HG03469 (cell line): ENCODE measurements around the gene RGS7.
"Not testable (repeated sequence)": the region's sequence is repeated elsewhere in the genome, so short reads cannot be mapped to it uniquely, and the experiment has no call there.

Source experiments
- ATAC-seq: cut with Tn5 transposase; IDR thresholded peaks from one replicate; pipeline ENCODE4 v1.9.1; 2021; ENCODE audit warnings: mild to moderate bottlenecking, moderate library complexity, moderate number of reproducible peaks; ENCODE audit not compliant: unreplicated experiment

RGS7 gene

GRCh38 chr1:241274693-241275092 is 82.3 kb downstream of the RGS7 start:
- ATAC-seq = no peak

DNA sequence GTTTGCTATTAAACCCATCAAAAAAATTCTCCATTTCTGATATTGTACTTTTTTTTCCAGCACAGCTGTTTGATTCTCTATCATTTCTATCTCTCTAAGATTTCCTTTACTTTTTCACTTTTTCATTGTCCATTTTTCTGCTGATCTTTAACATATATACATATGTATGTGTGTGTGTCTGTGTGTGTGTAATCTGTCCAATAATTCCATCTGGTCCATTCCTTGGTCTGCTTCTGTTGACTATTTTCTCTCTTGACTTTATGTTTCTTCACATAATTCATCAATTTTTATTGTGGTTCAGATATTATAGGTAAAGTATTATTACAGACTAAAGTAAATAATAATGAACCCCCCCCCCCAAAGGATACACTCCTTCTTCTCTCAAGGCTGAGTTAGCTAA is 84.2 kb downstream of the RGS7 start:
- ATAC-seq = no peak

- ATAC-seq = no peak
These were observed 85.6 kb downstream of the RGS7 start for GRCh38 chr1:241271427-241271826.

DNA sequence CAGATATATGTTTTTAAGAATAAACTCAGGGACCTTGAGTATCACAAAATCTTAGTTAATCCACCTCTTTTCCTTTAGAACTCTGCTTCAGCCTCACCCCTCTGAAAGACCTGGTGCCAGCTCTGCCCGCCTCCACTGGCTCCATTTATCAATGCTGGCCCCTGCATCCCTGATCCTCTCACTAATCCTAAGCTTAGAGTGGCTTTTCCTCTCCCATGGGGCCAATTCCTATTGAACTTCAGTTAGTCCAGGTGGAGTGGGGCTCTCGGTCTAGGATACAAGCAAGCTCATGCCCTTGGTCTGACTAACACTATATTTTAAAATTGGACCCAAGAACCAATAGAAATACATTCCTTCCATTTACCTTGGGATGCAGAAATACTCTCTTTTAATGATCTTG is 87.0 kb downstream of the RGS7 start:
- ATAC-seq = no peak

GRCh38 chr1:241269116-241269515 is 87.9 kb downstream of the RGS7 start:
- no peak for ATAC-seq

- no peak for ATAC-seq
These were observed 90.9 kb downstream of the RGS7 start for GRCh38 chr1:241266121-241266520.

GRCh38 chr1:241265428-241265827 is 91.6 kb downstream of the RGS7 start:
- no peak for ATAC-seq

DNA sequence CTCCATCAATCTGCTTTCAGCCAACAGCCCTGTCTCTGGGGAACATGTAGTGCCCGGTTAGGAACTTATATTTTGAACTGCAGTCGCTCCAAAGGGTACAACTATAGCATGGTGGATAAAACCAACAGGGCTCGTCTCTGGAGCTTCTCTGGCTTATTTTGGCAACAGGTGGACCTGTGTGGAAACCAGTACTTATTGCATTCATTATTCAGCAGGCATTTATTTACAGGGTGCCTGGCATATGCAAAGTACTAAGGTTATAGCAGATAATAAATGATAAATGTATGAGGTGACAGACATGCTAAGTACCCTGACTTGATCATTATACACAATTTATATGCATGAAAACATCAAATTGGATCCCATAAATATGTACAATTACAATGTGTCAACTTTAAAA is 93.7 kb downstream of the RGS7 start:
- no peak for ATAC-seq

DNA sequence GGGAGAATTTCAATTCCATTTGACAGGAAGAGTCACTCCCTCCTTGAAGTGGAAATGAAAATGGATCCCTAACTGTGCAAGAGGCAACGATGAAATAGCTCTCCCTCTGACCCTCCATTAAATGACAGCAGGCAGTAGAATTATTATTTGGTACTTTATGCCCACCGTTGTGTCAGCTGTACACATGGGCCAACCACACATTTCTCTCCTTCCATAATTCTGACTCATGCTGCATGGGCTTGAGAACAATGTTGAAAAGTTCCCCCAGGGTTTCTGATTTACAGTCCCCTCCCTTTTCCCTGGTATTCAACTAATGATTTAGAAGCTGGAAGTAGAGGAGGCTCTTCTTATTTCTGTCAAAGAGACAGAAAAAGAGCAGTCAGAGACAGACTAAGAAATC is 103.5 kb downstream of the RGS7 start:
- ATAC-seq = no peak

DNA sequence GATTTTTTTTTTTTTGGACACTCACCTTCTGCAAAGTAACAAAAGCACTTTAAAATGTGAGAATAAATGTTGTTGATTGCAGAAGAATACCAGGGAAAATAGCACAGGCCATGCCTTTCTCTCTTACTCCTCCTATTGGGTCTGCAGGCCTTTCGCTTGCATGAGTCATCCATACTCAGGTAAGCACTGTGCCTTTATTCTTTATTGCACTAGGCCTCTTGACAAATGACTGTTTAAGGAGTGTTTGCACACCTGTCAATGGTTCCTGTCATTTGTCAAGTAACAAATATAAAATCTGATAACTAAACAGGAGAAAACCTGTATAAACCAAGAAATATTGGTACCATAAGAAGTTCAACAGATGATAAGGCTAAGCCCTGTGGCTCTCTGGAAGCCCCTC is 106.5 kb downstream of the RGS7 start:
- ATAC-seq = no peak

DNA sequence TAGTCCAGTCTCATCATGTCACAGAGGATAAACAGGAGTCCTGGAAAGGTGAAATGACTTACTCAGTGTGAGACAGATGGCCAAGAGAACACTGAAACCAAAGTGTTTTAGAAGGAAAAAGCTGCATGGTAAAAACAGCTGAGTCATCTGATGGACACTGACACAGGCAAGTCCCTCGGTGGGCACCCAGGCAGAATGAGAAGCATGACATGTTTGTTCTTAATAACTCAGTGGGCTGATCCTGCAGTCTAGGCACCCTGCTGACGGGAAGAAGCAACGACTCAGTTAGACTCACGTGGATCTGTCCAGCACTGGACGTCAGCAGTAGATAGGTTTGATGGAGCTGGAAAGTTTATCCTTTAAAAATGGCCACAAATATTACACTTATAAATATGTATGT is 116.9 kb downstream of the RGS7 start:
- ATAC-seq = no peak

- ATAC-seq = no peak
These were observed 119.1 kb downstream of the RGS7 start for GRCh38 chr1:241237873-241238272.

GRCh38 chr1:241235256-241235897 is 121.6 kb downstream of the RGS7 start:
- ATAC-seq = no peak

- no peak for ATAC-seq
These were observed 127.3 kb downstream of the RGS7 start for GRCh38 chr1:241229711-241230110.

GRCh38 chr1:241229216-241229615 is 127.8 kb downstream of the RGS7 start:
- no peak for ATAC-seq

- ATAC-seq = no peak
These were observed 128.7 kb downstream of the RGS7 start for GRCh38 chr1:241228339-241228738.

DNA sequence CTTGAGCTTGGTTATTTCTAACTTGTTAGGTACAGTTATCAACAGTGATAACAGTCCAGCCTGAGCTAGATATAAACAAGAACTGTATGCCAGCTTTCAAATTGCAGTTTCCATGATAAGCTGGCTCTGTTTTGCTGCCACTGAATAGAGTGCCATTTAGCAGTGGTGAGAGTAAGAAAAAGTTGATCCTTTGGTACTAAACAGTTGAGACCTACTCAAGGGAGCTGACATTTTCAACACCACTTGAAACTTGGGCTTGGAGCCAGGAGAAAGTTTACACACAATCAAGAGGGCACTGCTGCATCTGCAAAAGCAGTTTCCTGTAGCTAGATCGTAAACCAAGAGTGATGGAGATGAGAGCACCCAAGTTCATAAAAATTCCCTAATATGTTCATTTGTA is 131.3 kb downstream of the RGS7 start:
- ATAC-seq = no peak

- ATAC-seq = not testable (repeated sequence)
These were observed 132.8 kb downstream of the RGS7 start for GRCh38 chr1:241224189-241224588.

GRCh38 chr1:241222813-241223212 is 134.2 kb downstream of the RGS7 start:
- not testable (repeated sequence) for ATAC-seq

- ATAC-seq = no peak
These were observed 135.7 kb downstream of the RGS7 start for GRCh38 chr1:241221319-241221718.

DNA sequence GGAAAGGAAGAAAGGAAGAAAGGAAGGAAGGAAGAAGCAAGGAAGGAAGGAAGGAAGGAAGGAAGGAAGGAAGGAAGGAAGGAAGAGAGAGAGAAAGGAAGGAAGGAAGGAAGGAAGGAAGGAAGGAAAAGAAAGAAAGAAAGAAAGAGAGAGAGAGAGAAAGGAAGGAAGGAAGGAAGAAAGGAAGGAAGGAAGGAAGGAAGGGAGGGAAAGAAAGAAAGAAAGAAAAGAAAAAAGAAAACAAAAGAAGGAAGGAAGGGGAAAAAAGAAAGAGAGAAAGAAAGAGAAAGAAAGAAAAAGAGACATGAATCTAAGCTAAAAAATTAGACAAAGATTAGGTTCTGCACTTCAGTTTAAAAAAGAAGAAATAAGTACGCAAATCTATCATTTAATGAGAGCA is 136.1 kb downstream of the RGS7 start:
- not testable (repeated sequence) for ATAC-seq

GRCh38 chr1:241219449-241219848 is 137.6 kb downstream of the RGS7 start:
- ATAC-seq = no peak

DNA sequence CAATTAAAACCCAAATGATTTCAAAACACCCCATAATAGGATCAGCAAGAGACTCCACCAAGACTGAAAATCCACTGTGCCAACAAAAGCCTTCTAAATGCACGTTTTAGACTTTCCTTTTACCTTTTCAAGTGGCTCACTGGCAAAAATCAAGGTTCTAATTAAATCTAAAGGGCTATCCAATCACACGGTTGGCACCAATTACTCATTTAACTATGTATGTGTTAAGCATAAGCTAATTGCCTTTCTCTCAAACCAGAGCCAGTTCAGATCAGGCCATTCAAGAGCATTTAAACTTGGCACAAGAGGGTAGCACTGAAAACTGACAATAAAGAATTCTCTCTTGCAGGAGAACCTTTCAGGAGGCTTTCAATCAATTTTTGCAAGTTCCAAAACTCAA is 139.5 kb downstream of the RGS7 start:
- no peak for ATAC-seq
